LNCaP clone FGC (cell line): ENCODE results near the gene CHCT1.
"Not testable (repeated sequence)": the region's sequence is repeated elsewhere in the genome, so short reads cannot be mapped to it uniquely, and the experiment has no call there.

Source experiments
- DNase-seq: peaks from one replicate; pipeline ENCODE4 v3.0.0-alpha.2; 2011; ENCODE audit warnings: low read depth
- H3K4me3 ChIP-seq: 2 replicates; pipeline ENCODE4 v1.5.1; 2011; ENCODE audit warnings: mild to moderate bottlenecking, low read depth, low read length, control low read depth
- CTCF ChIP-seq: IDR thresholded peaks from 2 replicates; pipeline ENCODE4 v1.5.1; 2012; ENCODE audit warnings: mild to moderate bottlenecking; ENCODE audit not compliant: control insufficient read depth, insufficient read depth; ENCODE audit errors: extremely low read depth

CHCT1 gene

GRCh38 chr17:60421273-60422161 lies 772 bp upstream of the CHCT1 start:
- H3K4me3 ChIP-seq = no peak overlapping the region
- DNase-seq = no peak
- peak; percentile 24 for TF ChIP-seq CTCF

- no peak for TF ChIP-seq CTCF
- no peak for DNase-seq
- H3K4me3 ChIP-seq = no peak overlapping the region
Measured at GRCh38 chr17:60423865-60424264, 1.6 kb downstream of the CHCT1 start.

DNA sequence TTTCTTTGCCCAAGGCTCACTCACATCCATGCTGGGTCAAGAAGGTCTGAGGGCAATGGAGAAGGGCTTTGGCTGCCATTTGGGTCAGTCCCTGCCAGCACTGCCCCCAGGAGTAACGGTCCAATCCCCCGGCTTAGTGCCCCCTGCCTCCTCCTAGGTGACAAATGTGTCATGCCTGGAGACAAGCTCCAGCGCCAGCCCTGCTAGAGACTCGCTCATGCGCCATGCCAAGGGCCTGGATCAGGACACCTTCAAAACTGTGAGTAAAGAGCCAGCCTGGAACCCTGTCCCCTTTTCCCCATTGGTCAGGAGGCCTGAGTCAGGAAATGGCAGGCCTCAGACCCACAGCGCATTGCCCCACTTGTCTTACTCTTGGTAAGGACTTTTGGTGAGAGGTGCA lies 3.3 kb downstream of the CHCT1 start:
- no peak for DNase-seq
- TF ChIP-seq CTCF = no peak
- no peak overlapping the region for H3K4me3 ChIP-seq

- TF ChIP-seq CTCF = no peak
- no peak for DNase-seq
- H3K4me3 ChIP-seq = no peak overlapping the region
Measured at GRCh38 chr17:60426596-60426995, 4.3 kb downstream of the CHCT1 start.

GRCh38 chr17:60428491-60428890 lies 6.2 kb downstream of the CHCT1 start:
- not testable (repeated sequence) for H3K4me3 ChIP-seq, DNase-seq

DNA sequence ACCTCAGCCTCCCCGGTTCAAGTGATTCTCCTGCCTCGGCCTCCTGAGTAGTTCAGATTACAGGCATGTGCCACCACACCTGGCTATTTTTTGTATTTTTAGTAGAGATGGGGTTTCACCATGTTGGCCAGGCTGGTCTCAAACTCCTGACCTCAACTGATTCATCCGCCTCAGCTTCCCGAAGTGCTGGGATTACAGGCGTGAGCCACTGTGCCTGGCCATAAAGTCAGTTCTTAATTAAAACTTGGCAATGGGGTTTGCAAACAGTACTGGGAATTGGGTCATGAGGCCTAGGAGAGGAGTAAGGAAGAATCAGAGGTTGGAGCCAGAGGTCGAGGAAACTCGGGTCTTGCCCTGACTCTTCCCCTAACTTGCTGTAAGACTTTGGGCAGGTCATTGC lies 8.3 kb downstream of the CHCT1 start:
- not testable (repeated sequence) for H3K4me3 ChIP-seq, DNase-seq

DNA sequence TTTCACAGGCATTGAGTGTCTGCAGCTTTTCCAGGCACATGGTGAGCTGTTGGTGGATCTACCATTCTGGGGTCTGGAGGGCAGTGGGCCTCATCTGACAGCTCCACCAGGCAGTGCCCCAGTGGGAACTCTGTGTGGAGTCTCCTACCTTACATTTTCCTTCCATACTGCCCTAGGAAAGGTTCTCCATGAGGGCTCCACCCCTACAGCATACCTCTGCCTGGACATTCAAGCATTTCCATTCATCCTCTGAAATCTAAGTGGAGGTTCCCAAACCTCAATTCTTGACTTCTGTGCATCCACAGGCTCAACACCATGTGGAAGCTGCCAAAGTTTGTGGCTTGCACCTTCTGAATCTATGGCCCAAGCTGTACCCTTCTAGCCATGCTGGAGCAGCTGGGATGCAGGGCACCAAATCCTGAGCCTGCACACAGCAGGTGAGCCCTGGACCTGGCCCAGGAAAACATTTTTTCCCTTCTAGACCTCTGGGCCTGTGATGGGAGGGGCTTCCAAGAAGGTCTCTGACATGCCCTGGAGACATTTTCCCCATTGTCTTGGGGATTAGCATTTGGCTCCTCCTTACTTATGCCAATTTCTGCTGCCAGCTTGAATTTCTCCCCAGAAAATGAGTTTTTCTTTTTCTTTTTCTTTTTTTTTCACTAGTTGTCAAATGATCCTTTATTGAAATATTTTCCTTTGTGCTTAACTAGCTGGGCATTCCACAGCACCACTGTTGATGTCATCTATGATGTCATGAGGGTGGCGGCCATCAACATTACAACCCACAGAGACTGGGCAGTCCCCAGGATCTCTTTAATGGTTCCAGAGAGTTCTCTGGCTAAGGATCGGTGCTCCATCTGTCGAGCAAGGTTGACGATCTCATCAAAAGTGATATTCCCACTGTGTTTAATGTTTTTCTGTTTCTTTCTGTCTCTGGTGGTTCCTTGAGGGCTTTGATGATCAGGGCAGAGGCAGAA lies 11.0 kb downstream of the CHCT1 start:
- DNase-seq, H3K4me3 ChIP-seq: not testable (repeated sequence)
